Measurements from ENCODE around the gene LIMS3. TPM values are rescaled to one million over a fixed set of nuclear protein-coding genes. Genes with fewer than 3 reads are reported as not detected.
"Not testable (repeated sequence)": the region's sequence is repeated elsewhere in the genome, so short reads cannot be mapped to it uniquely, and the experiment has no call there.

The LIMS3 gene
- total RNA-seq, 4 donors from 2014 or later, result 2.6 to 5.4 (median 3.6) TPM

DNA sequence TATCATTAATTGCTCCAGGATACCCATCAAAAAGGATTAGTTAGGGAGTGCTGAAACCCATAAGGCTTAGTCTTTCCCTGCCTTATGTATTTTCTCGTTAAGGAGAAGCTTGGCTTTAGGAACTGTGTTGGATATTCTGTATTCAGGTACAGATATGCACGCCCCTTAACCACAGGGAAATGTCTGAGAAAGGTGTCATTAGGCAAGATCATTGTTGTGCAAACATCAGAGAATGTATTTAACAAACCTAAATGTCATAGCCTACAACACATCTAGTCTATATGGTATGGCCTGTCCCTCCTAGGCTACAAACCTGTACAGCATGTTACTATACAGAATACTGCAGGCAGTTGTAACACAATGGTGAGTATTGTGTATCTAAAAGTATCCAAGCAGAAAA lies 10.1 kb downstream of the LIMS3 start:
- not testable (repeated sequence) for H3K9me3 ChIP-seq, H3K27me3 ChIP-seq, ATAC-seq, H3K27ac ChIP-seq, H3K4me3 ChIP-seq, H3K4me1 ChIP-seq, H3K36me3 ChIP-seq
- no CpG with 5 or more reads among the region's 2 CpGs for WGBS, 2 donors (ENCODE audit: low coverage in 1 of 2)

DNA sequence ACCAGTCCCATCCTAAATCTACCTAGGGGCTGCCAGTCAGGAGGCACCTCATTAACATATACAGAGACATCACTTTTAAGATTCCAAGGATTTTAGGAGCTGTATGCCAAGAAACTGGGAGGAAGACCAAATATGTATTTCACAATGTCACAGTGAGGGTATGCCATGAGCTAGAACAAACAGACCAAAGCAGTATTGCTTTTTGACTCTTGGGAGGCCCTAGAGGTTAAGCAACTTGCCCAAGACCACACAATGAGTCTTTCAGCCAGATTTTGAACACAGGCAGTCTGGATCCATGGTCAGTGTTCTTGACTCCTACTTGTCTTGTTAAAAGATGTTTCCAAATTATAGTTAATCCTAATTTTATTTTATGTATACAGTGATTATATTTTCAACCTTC lies 12.3 kb downstream of the LIMS3 start:
- ATAC-seq, result peak; percentile 85
- not testable (repeated sequence) for H3K4me1 ChIP-seq, H3K36me3 ChIP-seq, H3K27me3 ChIP-seq, H3K4me3 ChIP-seq, H3K9me3 ChIP-seq, H3K27ac ChIP-seq

DNA sequence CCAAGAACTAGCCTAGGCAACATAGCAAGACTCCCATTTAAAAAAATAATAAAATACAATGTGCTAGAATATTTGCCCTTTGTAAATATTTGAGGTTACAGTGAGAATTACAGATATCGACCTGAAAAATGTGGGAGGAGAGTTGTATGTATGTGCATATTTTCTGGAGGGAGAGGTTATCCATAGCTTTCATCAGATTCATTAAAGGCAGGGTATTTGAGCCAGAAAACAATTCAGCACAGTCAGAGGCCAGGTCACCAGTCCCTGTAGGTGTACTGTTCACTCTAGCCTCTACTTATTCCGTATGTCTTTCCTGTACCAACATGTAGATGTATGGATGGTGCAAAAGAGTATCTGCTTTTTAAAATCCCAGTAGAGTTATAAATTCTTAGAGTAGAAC lies 15.4 kb downstream of the LIMS3 start:
- H3K9me3 ChIP-seq, H3K36me3 ChIP-seq, ATAC-seq, H3K27me3 ChIP-seq, H3K4me1 ChIP-seq, H3K27ac ChIP-seq, H3K4me3 ChIP-seq: not testable (repeated sequence)
- no CpG with 5 or more reads among the region's 2 CpGs for WGBS, 2 donors (ENCODE audit: low coverage in 1 of 2)

DNA sequence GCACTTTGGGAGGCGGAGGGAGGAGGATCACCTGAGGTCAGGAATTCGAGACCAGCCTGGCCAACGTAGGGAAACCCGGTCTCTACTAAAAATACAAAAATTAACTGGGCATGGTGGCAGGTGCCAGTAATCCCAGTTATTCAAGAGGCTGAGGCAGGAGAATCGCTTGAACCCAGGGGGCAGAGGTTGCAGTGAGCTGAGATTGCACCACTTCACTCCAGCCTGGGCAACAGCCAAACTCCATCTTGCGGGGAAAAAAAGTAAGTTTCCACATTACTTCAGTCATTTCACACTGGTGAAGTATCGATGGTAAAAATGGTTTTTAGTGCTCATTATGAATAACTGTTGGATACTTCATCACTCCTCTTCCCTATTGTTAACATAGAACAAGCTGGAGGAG lies 16.1 kb downstream of the LIMS3 start:
- not testable (repeated sequence) for H3K36me3 ChIP-seq, H3K27me3 ChIP-seq, ATAC-seq, H3K4me1 ChIP-seq, H3K4me3 ChIP-seq, H3K27ac ChIP-seq, H3K9me3 ChIP-seq
- no CpG with 5 or more reads among the region's 7 CpGs for WGBS, 2 donors (ENCODE audit: low coverage in 1 of 2)

DNA sequence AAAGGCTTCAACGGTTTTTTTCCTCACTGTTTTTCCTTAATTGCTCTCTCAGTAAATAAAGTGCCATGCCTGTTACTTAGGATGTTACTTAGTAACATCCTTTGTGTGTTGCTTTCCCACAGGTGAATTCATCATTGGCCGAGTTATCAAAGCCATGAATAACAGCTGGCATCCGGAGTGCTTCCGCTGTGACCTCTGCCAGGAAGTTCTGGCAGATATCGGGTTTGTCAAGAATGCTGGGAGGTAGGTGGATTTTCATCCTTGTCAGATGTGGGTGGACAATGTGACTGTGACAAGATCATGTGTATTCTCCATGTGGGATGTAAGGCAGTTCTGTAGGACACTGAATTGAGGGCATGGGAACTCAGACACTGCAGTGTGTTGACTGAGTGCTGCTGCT lies 17.3 kb downstream of the LIMS3 start:
- H3K27me3 ChIP-seq, H3K27ac ChIP-seq, H3K9me3 ChIP-seq, H3K4me1 ChIP-seq, H3K4me3 ChIP-seq, H3K36me3 ChIP-seq, ATAC-seq: not testable (repeated sequence)
- WGBS, 2 donors (ENCODE audit: low coverage in 1 of 2), result no CpG with 5 or more reads among the region's 5 CpGs

DNA sequence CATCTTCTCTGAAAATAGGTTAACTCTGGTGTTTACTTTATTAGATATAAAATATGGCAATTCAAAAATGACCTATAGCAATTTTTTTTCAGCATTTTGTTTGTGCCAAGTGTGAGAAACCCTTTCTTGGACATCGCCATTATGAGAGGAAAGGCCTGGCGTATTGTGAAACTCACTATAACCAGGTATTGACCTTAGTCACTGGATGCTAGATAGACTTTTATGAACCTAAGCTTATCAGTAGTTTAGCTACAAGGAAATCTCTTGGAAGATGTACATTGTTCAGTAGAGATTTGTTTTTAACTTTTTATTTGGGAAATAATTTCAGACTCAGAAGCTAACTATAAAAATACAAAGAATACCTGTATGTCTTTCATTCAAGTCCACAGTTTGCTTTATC lies 21.7 kb downstream of the LIMS3 start:
- H3K36me3 ChIP-seq, H3K27me3 ChIP-seq, H3K9me3 ChIP-seq, H3K4me1 ChIP-seq, H3K4me3 ChIP-seq, H3K27ac ChIP-seq, ATAC-seq: not testable (repeated sequence)
- no CpG with 5 or more reads among the region's 2 CpGs for WGBS, 2 donors (ENCODE audit: low coverage in 1 of 2)

DNA sequence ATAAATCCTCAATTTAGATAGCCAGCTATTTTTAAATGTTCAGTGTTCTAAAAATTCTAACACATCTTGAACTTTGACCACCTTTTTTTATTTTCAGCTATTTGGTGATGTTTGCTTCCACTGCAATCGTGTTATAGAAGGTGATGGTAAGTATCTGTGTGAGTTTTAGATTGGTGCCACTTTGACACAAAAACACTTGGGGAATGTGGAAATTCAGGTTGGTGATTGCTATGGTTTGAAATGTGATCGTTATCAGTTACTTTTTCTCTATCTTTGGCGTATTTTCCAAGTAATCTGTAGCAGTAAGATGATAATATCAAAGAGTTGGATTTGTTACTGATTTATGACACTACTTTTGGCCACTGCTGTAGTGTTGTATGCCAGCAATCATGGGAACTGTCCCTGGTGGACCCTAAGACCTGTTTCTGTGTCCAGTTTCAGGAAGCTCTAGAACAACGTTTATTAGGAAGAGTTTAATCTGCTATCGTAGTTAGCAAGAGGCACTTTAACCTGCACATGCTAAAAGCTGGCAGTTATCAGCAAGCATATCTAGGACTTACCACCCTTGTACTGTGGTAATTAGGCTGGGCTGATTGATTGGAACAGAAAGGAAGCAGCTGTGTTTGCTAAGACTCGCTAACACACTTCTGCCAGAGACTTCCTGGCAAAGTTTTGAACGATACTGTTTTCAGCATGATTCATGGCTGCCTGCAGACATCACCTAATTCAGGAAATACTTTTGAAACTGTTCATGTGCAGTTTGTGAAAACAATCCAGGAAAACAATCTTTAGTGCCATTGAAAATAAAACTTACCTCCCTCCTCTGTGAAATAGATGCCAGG lies 23.3 kb downstream of the LIMS3 start:
- H3K9me3 ChIP-seq, H3K4me1 ChIP-seq, H3K27ac ChIP-seq, H3K36me3 ChIP-seq, H3K27me3 ChIP-seq, H3K4me3 ChIP-seq: not testable (repeated sequence)
- no CpG with 5 or more reads among the region's 7 CpGs for WGBS, 2 donors (ENCODE audit: low coverage in 1 of 2)
- ATAC-seq, result peak; percentile 79

DNA sequence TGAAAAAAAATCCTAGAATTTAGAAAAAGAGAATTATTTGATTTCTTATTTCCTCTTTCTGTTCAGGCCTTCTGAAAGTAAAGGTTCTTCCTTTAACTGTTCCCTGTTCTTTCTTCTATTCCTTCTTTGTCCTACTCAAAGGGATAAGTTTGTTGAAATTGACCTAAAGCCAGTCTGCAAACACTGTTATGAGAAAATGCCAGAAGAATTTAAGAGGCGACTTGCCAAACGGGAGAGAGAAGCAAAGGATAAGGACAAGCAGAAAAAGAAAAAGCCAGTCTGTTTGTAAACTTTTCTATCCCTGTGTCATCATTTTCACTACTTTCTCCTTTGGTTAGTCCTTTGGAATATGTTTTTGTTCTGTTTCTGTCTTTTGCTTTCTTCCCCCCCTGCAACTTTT lies 26.0 kb downstream of the LIMS3 start:
- H3K9me3 ChIP-seq, result not testable (repeated sequence)
- ATAC-seq, result peak; percentile 42
- WGBS, 2 donors (ENCODE audit: low coverage in 1 of 2), result no CpG with 5 or more reads among the region's 2 CpGs

DNA sequence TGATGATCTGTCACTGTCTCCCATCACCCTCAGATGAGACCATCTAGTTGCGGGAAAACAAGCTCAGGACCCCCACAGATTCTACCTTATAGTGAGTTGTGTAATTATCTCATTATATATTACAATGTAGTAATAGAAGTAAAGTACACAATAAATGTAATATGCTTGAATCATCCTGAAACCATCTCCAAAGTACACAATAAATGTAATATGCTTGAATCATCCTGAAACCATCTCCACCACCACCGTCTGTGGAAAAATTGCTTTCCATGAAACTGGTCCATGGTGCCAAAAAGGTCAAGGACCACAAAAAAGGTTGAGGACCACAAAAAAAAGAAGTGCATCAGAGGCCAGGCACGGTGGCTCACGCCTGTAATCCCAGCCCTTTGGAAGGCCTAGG lies 29.3 kb downstream of the LIMS3 start:
- not testable (repeated sequence) for ATAC-seq
- WGBS, 2 donors (ENCODE audit: low coverage in 1 of 2), result no CpG with 5 or more reads among the region's 4 CpGs

More for the DNA sequence above, 26.0 kb downstream of the LIMS3 start:
- not testable (repeated sequence) for H3K27ac ChIP-seq, H3K27me3 ChIP-seq, H3K4me3 ChIP-seq, H3K36me3 ChIP-seq, H3K4me1 ChIP-seq

DNA sequence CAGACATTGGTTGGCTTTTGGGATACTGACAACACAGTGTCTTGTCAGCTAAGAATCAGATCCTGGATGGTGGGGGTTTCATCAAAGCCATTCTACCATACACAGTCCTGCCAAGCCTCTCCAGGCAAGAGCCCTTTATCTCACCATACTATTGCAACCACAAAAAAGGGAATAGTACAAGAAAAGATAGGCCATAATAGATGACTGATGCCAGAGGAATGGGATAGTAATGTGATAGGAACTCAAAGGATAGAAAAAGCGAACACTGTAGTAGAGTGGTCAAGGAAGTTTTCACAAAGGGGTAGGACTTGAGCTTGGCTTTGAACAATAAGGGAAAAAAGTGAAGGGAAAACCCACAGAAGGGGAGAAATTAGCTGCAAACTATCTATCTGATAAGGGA lies 30.7 kb downstream of the LIMS3 start:
- H3K27me3 ChIP-seq, ATAC-seq, H3K4me3 ChIP-seq, H3K27ac ChIP-seq, H3K36me3 ChIP-seq, H3K9me3 ChIP-seq, H3K4me1 ChIP-seq: not testable (repeated sequence)
- no CpG with 5 or more reads among the region's 1 CpG for WGBS, 2 donors (ENCODE audit: low coverage in 1 of 2)

More for the DNA sequence above, 29.3 kb downstream of the LIMS3 start:
- H3K4me3 ChIP-seq, H3K36me3 ChIP-seq, H3K27ac ChIP-seq, H3K27me3 ChIP-seq, H3K9me3 ChIP-seq, H3K4me1 ChIP-seq: not testable (repeated sequence)

DNA sequence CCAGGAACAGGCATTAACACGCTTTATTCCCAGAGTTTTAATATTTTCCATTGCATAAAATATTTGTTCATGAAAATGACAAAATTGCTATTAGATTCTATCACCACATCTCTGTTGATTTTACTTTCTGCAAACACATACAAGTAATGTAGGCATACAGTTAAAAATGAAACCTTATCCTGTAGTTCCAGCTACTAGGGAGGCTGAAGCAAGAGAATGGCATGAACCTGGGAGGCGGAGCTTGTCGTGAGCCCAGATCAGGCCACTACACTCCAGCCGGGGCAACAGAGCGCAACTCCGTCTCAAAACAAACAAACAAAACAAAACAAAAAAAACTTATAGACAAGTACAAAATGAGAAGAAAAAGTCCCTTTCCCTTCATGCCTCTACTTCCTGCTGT lies 38.0 kb downstream of the LIMS3 start:
- not testable (repeated sequence) for H3K36me3 ChIP-seq, H3K4me3 ChIP-seq, H3K27ac ChIP-seq, ATAC-seq, H3K4me1 ChIP-seq, H3K27me3 ChIP-seq, H3K9me3 ChIP-seq
- WGBS, 2 donors (ENCODE audit: low coverage in 1 of 2), result no CpG with 5 or more reads among the region's 6 CpGs

DNA sequence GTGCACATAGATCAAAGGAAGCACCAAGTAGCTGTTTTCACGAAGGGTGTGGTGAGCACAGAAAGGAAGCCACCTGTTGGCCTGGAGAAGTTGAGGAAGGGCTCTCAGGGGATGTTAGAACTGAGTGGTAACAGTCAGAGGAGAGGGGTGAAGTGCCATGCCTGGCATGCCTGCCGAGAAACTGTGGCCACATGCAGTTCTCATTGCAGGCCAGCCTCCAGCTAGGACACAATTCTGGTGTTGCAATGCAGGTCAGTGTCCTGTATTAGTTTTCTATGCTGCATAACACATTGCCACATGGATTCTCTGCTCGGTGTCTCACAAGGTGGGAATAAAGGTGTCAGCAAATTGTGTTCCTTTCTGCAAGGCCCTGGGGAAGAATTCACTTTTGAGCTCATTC lies 46.9 kb downstream of the LIMS3 start:
- not testable (repeated sequence) for H3K36me3 ChIP-seq, H3K4me3 ChIP-seq, ATAC-seq, H3K27me3 ChIP-seq, H3K4me1 ChIP-seq, H3K9me3 ChIP-seq, H3K27ac ChIP-seq
- whole genome bisulfite sequencing, 2 donors (ENCODE audit: low coverage in 1 of 2), result no CpG with 5 or more reads among the region's 3 CpGs

DNA sequence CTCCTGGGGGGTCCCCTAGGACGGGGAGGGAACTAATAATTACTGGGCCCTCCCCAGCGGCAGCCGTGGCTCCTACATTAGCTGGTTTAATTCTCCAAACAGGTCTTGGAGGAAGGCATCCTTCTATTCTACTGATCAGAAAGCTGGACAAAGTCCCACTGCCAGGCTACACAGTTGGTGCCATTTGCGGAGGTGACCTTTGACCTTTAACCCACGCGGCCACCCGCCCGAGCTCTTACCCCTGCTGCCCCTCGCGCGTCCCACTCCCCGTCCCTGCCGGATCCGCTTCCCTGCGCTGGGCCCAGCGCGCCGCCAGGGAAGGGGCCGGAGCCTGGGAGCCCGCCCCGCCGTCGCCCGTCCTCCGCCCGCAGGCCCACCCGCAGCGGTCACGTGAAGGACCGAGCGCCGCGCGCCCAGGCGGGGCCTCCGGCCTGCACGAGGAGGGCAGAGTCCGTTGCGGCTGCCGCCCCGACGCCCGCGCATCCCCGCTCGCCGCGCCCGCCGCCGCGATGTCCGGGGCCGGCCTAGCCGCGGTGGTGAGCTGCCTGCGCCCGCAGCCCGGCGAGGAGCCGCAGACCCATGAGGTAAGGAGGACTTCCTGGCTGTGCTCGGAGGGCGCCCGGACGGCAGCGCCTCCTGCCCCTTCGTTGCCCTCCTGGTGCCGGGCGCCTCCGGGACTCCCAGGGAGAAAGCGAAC lies 48.9 kb downstream of the LIMS3 start:
- not testable (repeated sequence) for H3K4me3 ChIP-seq
- peak; percentile 50 for ATAC-seq

DNA sequence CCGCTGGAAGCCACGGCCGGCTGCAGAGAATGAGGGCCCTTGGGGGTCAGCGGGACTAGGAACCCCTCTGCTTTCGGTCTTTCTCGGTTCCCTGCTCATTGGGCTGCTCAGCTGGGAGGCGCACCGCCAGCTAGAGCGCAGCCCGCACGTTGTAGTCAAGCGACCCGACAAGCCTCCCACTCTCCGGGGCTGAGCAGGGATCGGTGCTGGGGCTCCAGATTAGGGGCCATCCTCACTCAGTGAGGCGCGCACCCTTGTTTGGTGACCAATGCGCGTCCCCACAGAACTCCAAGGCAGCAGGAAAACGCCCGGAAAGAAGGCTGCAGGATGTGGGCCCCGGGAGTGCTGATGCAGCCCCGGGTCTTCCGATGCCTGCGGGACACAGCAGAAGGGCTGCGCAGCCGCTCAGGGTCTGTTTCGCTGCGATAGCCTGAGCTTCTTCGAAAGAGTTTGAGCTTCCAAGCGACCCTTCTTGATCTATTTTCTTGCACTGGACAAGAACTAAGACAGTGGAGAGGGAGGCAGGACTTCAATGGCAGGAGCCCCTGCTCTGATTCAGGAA lies 49.6 kb downstream of the LIMS3 start:
- not testable (repeated sequence) for H3K36me3 ChIP-seq, H3K9me3 ChIP-seq, H3K4me1 ChIP-seq, H3K4me3 ChIP-seq, H3K27me3 ChIP-seq, H3K27ac ChIP-seq, ATAC-seq
- no CpG with 5 or more reads among the region's 31 CpGs for WGBS, 2 donors (ENCODE audit: low coverage in 1 of 2)

More for the DNA sequence above, 48.9 kb downstream of the LIMS3 start:
- not testable (repeated sequence) for H3K27me3 ChIP-seq, H3K36me3 ChIP-seq, H3K9me3 ChIP-seq, H3K27ac ChIP-seq, H3K4me1 ChIP-seq
- whole genome bisulfite sequencing, 2 donors (ENCODE audit: low coverage in 1 of 2), result no CpG with 5 or more reads among the region's 71 CpGs

All from gastroesophageal sphincter (tissue), 4 donors.